Lung (tissue), 12 donors: ENCODE results near the gene RBPJ. TPM values are rescaled to one million over a fixed set of nuclear protein-coding genes. Genes with fewer than 3 reads are reported as not detected.

ENCODE experiments used
- ATAC-seq: fragments of 200-7000 bp; cut with Tn5 transposase; one replicate; pipeline ENCODE4 v1.9.1; 2020; ENCODE audit warnings: moderate number of reproducible peaks; ENCODE audit not compliant: insufficient read depth, low FRiP score
- DNase-seq, 3 donors: peaks; one replicate each; pipeline ENCODE4 v3.0.0-alpha.2; 2013 to 2017
- H3K27ac ChIP-seq, 2 donors: one replicate each; pipeline ENCODE4 v1.5.1; 2013; ENCODE audit warnings: mild to moderate bottlenecking in 2 of 2, moderate library complexity in 2 of 2, control low read depth in 1 of 2, inconsistent platforms in 1 of 2, low read depth in 1 of 2, low read length in 1 of 2
- H3K27me3 ChIP-seq, 3 donors: one replicate each; pipeline ENCODE4 v1.5.1; 2013; ENCODE audit warnings: low read length in 2 of 3; ENCODE audit not compliant: control insufficient read depth in 3 of 3, insufficient read depth in 3 of 3
- H3K36me3 ChIP-seq, 4 donors: one replicate each; pipeline ENCODE4 v1.5.1; 2013; ENCODE audit warnings: low read length in 4 of 4, mild to moderate bottlenecking in 1 of 4, moderate library complexity in 1 of 4; ENCODE audit not compliant: control insufficient read depth in 4 of 4, insufficient read depth in 4 of 4
- H3K4me1 ChIP-seq, 5 donors: one replicate each; pipeline ENCODE4 v1.5.1; 2013; ENCODE audit warnings: low read length in 5 of 5, mild to moderate bottlenecking in 2 of 5, moderate library complexity in 1 of 5; ENCODE audit not compliant: control insufficient read depth in 5 of 5, insufficient read depth in 5 of 5
- H3K4me3 ChIP-seq: one replicate; pipeline ENCODE4 v1.5.1; 2013; ENCODE audit warnings: mild to moderate bottlenecking, control low read depth, moderate library complexity
- H3K9ac ChIP-seq, 2 donors: one replicate each; pipeline ENCODE4 v1.5.1; 2013; ENCODE audit warnings: low read length in 2 of 2, control low read depth in 1 of 2; ENCODE audit not compliant: insufficient read depth in 1 of 2
- H3K9me3 ChIP-seq, 4 donors: one replicate each; pipeline ENCODE4 v1.5.1; 2013; ENCODE audit warnings: low read length in 3 of 4, mild to moderate bottlenecking in 1 of 4, moderate library complexity in 1 of 4; ENCODE audit not compliant: control insufficient read depth in 4 of 4, insufficient read depth in 3 of 4
- CTCF ChIP-seq: IDR thresholded peaks from 2 replicates; pipeline ENCODE4 v1.5.1; 2012; ENCODE audit warnings: mild to moderate bottlenecking; ENCODE audit errors: control extremely low read depth, extremely low read depth
- WGBS, 2 donors: extraction: QIAGEN DNeasy Blood & Tissue Kit; methylation state at CpG; one replicate each; pipeline ENCODE4 v1.1.7; 2013; 5-methylcytosine and 5-hydroxymethylcytosine counted together
- polyA plus RNA-seq, 2 donors: library from polyadenylated mRNA; stranded (reverse); fragments of 200-250 nt; gene quantifications; one replicate each; pipeline ENCODE4 v1.2.1, GENCODE V29; 2013
- total RNA-seq, 2 donors: library from RNA; depleted of rRNA in 1 of 2; stranded (reverse); fragments of >200 nt in 1 of 2; gene quantifications; one replicate each; pipeline ENCODE4 v1.2.1, GENCODE V29; 2014 to 2021
- donor health status: control.
- donor health status: control.
- donor health status: Bipolar disorder and iron deficiency.
- donor health status: healthy.
- donor health status: DM: yes; HTN: yes; CAD: no.

Gene RBPJ
- total and polyA plus RNA-seq, 4 donors, result 39.1 to 130 (median 58.9) TPM

- WGBS, 2 donors, result 94 to 97% methylated on average over 4 of the region's 4 CpGs
- Histone ChIP-seq H3K9ac (no peak overlapping the region), H3K4me3 (no peak overlapping the region), H3K27ac (no peak overlapping the region), H3K36me3 (no peaks in the 10 kb centered on the region), H3K4me1 (peaks cover 0 to 13% (median 0%) of the 10 kb centered on the region in 5 donors), H3K9me3 (no peaks in the 10 kb centered on the region), H3K27me3 (no peaks in the 10 kb centered on the region)
- DNase-seq, result no peak
- ATAC-seq, result no peak
- no peak for TF ChIP-seq CTCF
Observed at GRCh38 chr4:26360273-26360672, 39.5 kb downstream of the RBPJ start.

- no peak overlapping the region for H3K4me3 ChIP-seq
- no peak for ATAC-seq
Observed at GRCh38 chr4:26360864-26361263, 40.0 kb downstream of the RBPJ start.

GRCh38 chr4:26361297-26361696 lies 40.5 kb downstream of the RBPJ start:
- DNase-seq (no peak), ATAC-seq (no peak)
- no peak for TF ChIP-seq CTCF
- Histone ChIP-seq H3K27me3 (no peaks in the 10 kb centered on the region), H3K36me3 (no peaks in the 10 kb centered on the region), H3K9me3 (no peaks in the 10 kb centered on the region), H3K9ac (no peak overlapping the region), H3K4me1 (peaks cover 0 to 6% (median 0%) of the 10 kb centered on the region in 5 donors), H3K27ac (no peak overlapping the region), H3K4me3 (no peak overlapping the region)
- WGBS, 2 donors, result 75 to 83% methylated on average over 2 of the region's 2 CpGs

More at GRCh38 chr4:26360864-26361263, 40.0 kb downstream of the RBPJ start:
- WGBS, 2 donors, result 76 to 92% methylated on average over 5 of the region's 5 CpGs
- no peaks in the 10 kb centered on the region for H3K27me3 ChIP-seq
- TF ChIP-seq CTCF, result no peak
- no peaks in the 10 kb centered on the region for H3K36me3 ChIP-seq
- no peak for DNase-seq
- H3K27ac ChIP-seq, result no peak overlapping the region
- H3K9me3 ChIP-seq, result no peaks in the 10 kb centered on the region
- H3K4me1 ChIP-seq, result peaks cover 0 to 10% (median 0%) of the 10 kb centered on the region in 5 donors
- no peak overlapping the region for H3K9ac ChIP-seq
